ENCODE results near the gene COL6A3. TPM values are rescaled to one million over a fixed set of nuclear protein-coding genes. Genes with fewer than 3 reads are reported as not detected.
A peak's percentile ranks its signal among the peaks of the same experiment; 100 is the strongest.

The COL6A3 gene
- polyA plus RNA-seq, 1 of the 3 experiments (the other 2 are of a cell fraction): 18.5 TPM

GRCh38 chr2:237280939-237281338 is 133.0 kb downstream of the COL6A3 start:
- ChIA-PET CTCF (interaction anchor here (0.9 to 1.4 kb wide), 2 partner anchors 85 to 188 kb away, joined by 3 read pairs; no protein-coding TSS in a partner anchor), POLR2A (no interaction called here)
- Histone ChIP-seq H3K9me3 (no peaks in the 10 kb centered on the region), H3K36me3 (replicated peaks in 1 of 2; ENCODE audit: control insufficient read depth in 1 of 2, insufficient read depth in 2 of 2, low read length in 1 of 2) (no peaks in the 10 kb centered on the region), H3K9me2 (no peaks in the 10 kb centered on the region), H2AFZ (ENCODE audit: low read depth) (no peak overlapping the region), H3F3A (replicated peaks; ENCODE audit: insufficient read depth) (peaks cover 55% of the 10 kb centered on the region), H3K4me2 (peak overlapping the region; percentile 19), H3K79me2 (ENCODE audit: insufficient read depth) (no peaks in the 10 kb centered on the region), H4K20me1 (ENCODE audit: insufficient read depth) (no peaks in the 10 kb centered on the region), H3K4me3 (ENCODE audit: low read depth in 2 of 2, low read length in 1 of 2) (no peak overlapping the region), H3K4me1 (ENCODE audit: control insufficient read depth in 1 of 2, insufficient read depth in 2 of 2, low read depth in 1 of 2, low read length in 1 of 2) (peaks cover 12 to 51% of the 10 kb centered on the region in 2 experiments; a peak in 3 of 4 replicates), H3K27me3 (ENCODE audit: insufficient read depth) (no peaks in the 10 kb centered on the region), H3K27ac (ENCODE audit: low read depth in 2 of 2, low read length in 1 of 2) (peak overlapping the region; percentile 84 to 100), H3K9ac (peak overlapping the region; percentile 79)
- TF ChIP-seq USF1 (IDR thresholded peaks at IDR 0.05; ENCODE audit: borderline replicate concordance, low read depth) (no peak), FOSL2 (IDR thresholded peaks at IDR 0.05; ENCODE audit: borderline replicate concordance, low read depth) (no peak), NFIC (IDR thresholded peaks at IDR 0.05; ENCODE audit: borderline replicate concordance) (no peak), FOXJ3 (CRISPR knock-in tag; IDR thresholded peaks at IDR 0.05) (no peak), JUND (IDR thresholded peaks at IDR 0.05) (no peak), SMC3 (IDR thresholded peaks at IDR 0.05; ENCODE audit: low read depth, low read length) (no peak), RCOR1 (IDR thresholded peaks at IDR 0.05; ENCODE audit: low read length) (no peak), POLR2AphosphoS5 (IDR thresholded peaks at IDR 0.05; ENCODE audit: low read depth, low read length) (no peak), TAF1 (IDR thresholded peaks at IDR 0.05; ENCODE audit: borderline replicate concordance, low read depth, low read length) (no peak), MXI1 (IDR thresholded peaks at IDR 0.05; ENCODE audit: low read depth, low read length) (no peak), RFX5 (IDR thresholded peaks at IDR 0.05; ENCODE audit: low read length) (no peak), RXRA (IDR thresholded peaks at IDR 0.05; ENCODE audit: borderline replicate concordance, low read depth) (no peak), YY1 (IDR thresholded peaks at IDR 0.05; ENCODE audit: low read depth) (no peak), TEAD4 (IDR thresholded peaks at IDR 0.05; ENCODE audit: borderline replicate concordance, insufficient read depth) (no peak), FOXM1 (IDR thresholded peaks at IDR 0.05; ENCODE audit: low read depth) (no peak)
- TF ChIP-seq, protein P1, sequence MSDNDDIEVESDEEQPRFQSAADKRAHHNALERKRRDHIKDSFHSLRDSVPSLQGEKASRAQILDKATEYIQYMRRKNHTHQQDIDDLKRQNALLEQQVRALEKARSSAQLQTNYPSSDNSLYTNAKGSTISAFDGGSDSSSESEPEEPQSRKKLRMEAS (IDR thresholded peaks at IDR 0.05; ENCODE audit: low read depth): no peak
- TF ChIP-seq, protein P2, sequence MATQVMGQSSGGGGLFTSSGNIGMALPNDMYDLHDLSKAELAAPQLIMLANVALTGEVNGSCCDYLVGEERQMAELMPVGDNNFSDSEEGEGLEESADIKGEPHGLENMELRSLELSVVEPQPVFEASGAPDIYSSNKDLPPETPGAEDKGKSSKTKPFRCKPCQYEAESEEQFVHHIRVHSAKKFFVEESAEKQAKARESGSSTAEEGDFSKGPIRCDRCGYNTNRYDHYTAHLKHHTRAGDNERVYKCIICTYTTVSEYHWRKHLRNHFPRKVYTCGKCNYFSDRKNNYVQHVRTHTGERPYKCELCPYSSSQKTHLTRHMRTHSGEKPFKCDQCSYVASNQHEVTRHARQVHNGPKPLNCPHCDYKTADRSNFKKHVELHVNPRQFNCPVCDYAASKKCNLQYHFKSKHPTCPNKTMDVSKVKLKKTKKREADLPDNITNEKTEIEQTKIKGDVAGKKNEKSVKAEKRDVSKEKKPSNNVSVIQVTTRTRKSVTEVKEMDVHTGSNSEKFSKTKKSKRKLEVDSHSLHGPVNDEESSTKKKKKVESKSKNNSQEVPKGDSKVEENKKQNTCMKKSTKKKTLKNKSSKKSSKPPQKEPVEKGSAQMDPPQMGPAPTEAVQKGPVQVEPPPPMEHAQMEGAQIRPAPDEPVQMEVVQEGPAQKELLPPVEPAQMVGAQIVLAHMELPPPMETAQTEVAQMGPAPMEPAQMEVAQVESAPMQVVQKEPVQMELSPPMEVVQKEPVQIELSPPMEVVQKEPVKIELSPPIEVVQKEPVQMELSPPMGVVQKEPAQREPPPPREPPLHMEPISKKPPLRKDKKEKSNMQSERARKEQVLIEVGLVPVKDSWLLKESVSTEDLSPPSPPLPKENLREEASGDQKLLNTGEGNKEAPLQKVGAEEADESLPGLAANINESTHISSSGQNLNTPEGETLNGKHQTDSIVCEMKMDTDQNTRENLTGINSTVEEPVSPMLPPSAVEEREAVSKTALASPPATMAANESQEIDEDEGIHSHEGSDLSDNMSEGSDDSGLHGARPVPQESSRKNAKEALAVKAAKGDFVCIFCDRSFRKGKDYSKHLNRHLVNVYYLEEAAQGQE (IDR thresholded peaks at IDR 0.05; ENCODE audit: low read depth, low read length): no peak
- TF ChIP-seq, protein P3, sequence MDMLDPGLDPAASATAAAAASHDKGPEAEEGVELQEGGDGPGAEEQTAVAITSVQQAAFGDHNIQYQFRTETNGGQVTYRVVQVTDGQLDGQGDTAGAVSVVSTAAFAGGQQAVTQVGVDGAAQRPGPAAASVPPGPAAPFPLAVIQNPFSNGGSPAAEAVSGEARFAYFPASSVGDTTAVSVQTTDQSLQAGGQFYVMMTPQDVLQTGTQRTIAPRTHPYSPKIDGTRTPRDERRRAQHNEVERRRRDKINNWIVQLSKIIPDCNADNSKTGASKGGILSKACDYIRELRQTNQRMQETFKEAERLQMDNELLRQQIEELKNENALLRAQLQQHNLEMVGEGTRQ (IDR thresholded peaks at IDR 0.05; ENCODE audit: borderline replicate concordance, low read depth, low read length): no peak
- 75% methylated on average over 8 of the region's 8 CpGs for WGBS (ENCODE audit: low lambda C conversion rate)
- DNase-seq: no peak

Data from SK-N-SH (cell line).